ENCODE measurements around the gene MTERF4. TPM values are rescaled to one million over a fixed set of nuclear protein-coding genes. Genes with fewer than 3 reads are reported as not detected.

MTERF4 gene
- total RNA-seq, 4 donors from 2014 or later = 26.9 to 39.1 (median 34.5) TPM

DNA sequence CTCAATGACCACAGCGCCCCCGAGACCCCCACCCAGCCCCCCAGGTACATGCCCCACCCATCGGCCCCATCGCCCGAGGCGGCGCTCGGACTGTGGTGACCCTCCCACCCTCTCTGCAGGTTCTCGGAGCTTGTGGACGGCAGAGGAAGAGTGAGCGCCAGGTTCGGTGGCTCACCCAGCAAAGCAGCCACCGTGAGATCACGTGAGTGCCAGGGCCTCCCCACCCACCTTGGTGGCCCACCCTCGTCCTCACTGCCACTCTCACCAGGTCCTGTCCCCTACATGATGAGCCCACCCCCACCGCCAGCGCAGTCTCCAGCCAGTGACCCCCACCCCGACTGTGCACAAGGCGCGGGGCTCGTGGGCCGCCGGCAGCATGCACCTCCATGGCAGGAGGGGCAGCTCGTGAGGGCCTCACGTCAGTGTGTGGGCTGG, 30.4 kb downstream of the MTERF4 start:
- no peak for DNase-seq (ENCODE audit: low spot score)
- TF ChIP-seq CTCF (IDR thresholded peaks at IDR 0.05) = no peak
- no peak for ATAC-seq (ENCODE audit: low FRiP score)

GRCh38 chr2:241070811-241071676, 31.0 kb downstream of the MTERF4 start:
- DNase-seq (ENCODE audit: low spot score) (no peak), ATAC-seq (ENCODE audit: low FRiP score) (no peak)
- TF ChIP-seq CTCF (IDR thresholded peaks at IDR 0.05) = no peak

GRCh38 chr2:241070361-241070760, 31.7 kb downstream of the MTERF4 start:
- ATAC-seq (ENCODE audit: low FRiP score) = no peak
- DNase-seq (ENCODE audit: low spot score) = no peak
- TF ChIP-seq CTCF (IDR thresholded peaks at IDR 0.05) = no peak

DNA sequence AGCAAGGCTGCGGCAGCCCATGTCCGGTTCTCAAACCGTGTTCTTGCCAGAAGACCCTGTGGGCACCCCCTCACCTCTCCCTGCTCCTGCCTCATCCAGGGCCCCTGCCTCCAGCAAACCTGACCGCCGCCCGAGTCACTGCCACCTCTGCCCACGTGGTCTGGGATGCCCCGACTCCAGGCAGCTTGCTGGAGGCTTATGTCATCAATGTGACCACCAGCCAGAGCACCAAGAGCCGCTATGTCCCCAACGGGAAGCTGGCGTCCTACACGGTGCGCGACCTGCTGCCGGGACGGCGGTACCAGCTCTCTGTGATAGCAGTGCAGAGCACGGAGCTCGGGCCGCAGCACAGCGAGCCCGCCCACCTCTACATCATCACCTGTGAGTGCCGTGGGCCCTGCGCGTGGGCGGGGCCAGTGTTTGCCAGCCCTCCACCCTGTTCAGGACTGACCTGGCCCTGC, 32.2 kb downstream of the MTERF4 start:
- DNase-seq (ENCODE audit: low spot score) (no peak), ATAC-seq (ENCODE audit: low FRiP score) (no peak)
- TF ChIP-seq CTCF (IDR thresholded peaks at IDR 0.05) = no peak

- TF ChIP-seq CTCF (IDR thresholded peaks at IDR 0.05) = no peak
- ATAC-seq (ENCODE audit: low FRiP score) (no peak), DNase-seq (ENCODE audit: low spot score) (no peak)
Measured at GRCh38 chr2:241068942-241069810, 32.9 kb downstream of the MTERF4 start.

DNA sequence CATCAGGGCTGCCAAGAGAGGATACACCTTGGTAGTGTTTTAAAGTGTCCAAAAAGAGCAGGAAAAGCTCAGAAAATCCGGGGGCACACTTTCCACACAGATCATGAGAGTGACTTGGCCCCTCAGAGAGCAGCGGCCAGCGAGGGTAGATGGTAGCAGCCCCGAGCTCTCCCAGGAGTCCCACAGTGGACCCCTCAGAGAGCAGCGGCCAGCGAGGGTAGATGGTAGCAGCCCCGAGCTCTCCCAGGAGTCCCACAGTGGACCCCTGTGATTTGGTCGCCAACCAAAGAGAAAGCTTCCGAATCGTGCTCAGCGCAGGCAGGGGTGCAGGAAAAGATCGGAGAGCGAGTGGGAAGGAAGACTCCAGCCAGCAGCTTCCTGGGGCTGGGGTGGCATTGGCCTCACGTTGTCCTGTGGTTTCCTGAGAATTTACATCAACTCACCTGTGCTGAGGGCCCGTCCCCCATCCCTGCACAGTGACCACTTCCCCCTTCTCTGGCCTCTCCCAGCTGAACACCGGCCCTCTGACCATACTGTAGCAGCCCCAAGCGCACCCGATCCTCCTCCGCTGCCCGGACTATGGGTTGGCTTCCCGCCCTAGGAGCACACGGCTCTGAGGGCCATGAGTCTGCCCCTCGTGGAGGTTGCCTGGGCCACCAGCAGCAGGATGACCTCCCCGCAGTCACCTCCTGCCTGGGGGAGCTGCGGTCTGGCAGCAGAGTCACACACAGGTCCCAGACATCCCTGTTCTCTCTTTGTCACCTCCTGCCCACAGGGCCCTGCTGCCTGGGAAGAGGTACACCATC, 33.7 kb downstream of the MTERF4 start:
- TF ChIP-seq CTCF (IDR thresholded peaks at IDR 0.05) = no peak
- ATAC-seq (ENCODE audit: low FRiP score) (no peak), DNase-seq (ENCODE audit: low spot score) (no peak)

Data from omental fat pad (tissue), 4 donors.